HepG2 (cell line): ENCODE data around the gene DENND1C.

Source experiments
- CREB3 ChIP-seq: sonication (generic); formaldehyde crosslinking; IDR thresholded peaks from 2 replicates; pipeline ENCODE4 v1.5.0; 2020; ENCODE audit warnings: missing genetic modification reagents
- CTCF ChIP-seq: sonication (generic); formaldehyde crosslinking; IDR thresholded peaks from 2 replicates; pipeline ENCODE4 v1.5.0; 2020; ENCODE audit warnings: mild to moderate bottlenecking, missing genetic modification reagents, moderate library complexity
- EP300 ChIP-seq, 3 experiments: sonication (generic) in 1 of 3; formaldehyde crosslinking in 1 of 3; IDR thresholded peaks; 2 replicates each; pipeline versions ENCODE4 v1.5.1 to v1.6.1; 2011 to 2020; ENCODE audit warnings: low read depth in 2 of 3, low read length in 2 of 3, borderline replicate concordance in 1 of 3, improper control_type of control experiment in 1 of 3, mild to moderate bottlenecking in 1 of 3, missing genetic modification reagents in 1 of 3, moderate library complexity in 1 of 3
- EZH2 ChIP-seq: conservative IDR thresholded peaks from 2 replicates; pipeline ENCODE4 v1.6.1; 2012; ENCODE audit warnings: mild to moderate bottlenecking, low read depth, low read length, moderate library complexity
- FOXO4 ChIP-seq: sonication (generic); formaldehyde crosslinking; conservative IDR thresholded peaks from 2 replicates; pipeline ENCODE4 v1.8.1; 2023; ENCODE audit warnings: missing genetic modification reagents
- JUND ChIP-seq: sonication (generic); formaldehyde crosslinking; IDR thresholded peaks from 2 replicates; pipeline ENCODE4 v1.8.0; 2022; ENCODE audit warnings: mild to moderate bottlenecking, missing genetic modification reagents
- MTF1 ChIP-seq: sonication (generic); formaldehyde crosslinking; IDR thresholded peaks from 2 replicates; pipeline ENCODE4 v1.5.0; 2020; ENCODE audit warnings: missing genetic modification reagents
- MXI1 ChIP-seq: IDR thresholded peaks from 3 replicates; pipeline ENCODE4 v1.6.1; 2012; ENCODE audit warnings: low read depth, low read length, inconsistent platforms, borderline replicate concordance
- POLR2AphosphoS5 ChIP-seq: IDR thresholded peaks from 2 replicates; pipeline ENCODE4 v1.6.1; 2012; ENCODE audit warnings: low read depth, low read length
- SMC3 ChIP-seq: IDR thresholded peaks from 2 replicates; pipeline ENCODE4 v1.6.1; 2011; ENCODE audit warnings: low read length, improper control_type of control experiment
- TCF7L2 ChIP-seq: IDR thresholded peaks from 2 replicates; pipeline ENCODE4 v1.6.1; 2011; ENCODE audit warnings: mild to moderate bottlenecking, low read depth, low read length, moderate library complexity
- ZBTB49 ChIP-seq: sonication (generic); formaldehyde crosslinking; IDR thresholded peaks from 2 replicates; pipeline ENCODE4 v1.4.0; 2020; ENCODE audit warnings: missing genetic modification reagents, borderline replicate concordance
- ZZZ3 ChIP-seq: sonication (generic); formaldehyde crosslinking; IDR thresholded peaks from 2 replicates; pipeline ENCODE4 v1.4.0; 2020; ENCODE audit warnings: missing genetic modification reagents, mild to moderate bottlenecking, borderline replicate concordance

- TF ChIP-seq FOXO4 (CRISPR knock-in tag) (no peak), CREB3 (no peak), MXI1 (no peak), POLR2AphosphoS5 (no peak), EP300 (IDR thresholded peaks at IDR 0.05; ENCODE audit: low read depth in 2 of 2, low read length in 2 of 2) (no peak), EP300 (CRISPR knock-in tag; IDR thresholded peaks at IDR 0.05; ENCODE audit: borderline replicate concordance) (no peak), ZBTB49 (CRISPR knock-in tag) (no peak), TCF7L2 (no peak), EZH2 (no peak), CTCF (no peak), SMC3 (no peak), MTF1 (CRISPR knock-in tag) (no peak), ZZZ3 (no peak), JUND (CRISPR knock-in tag) (no peak)
These were observed 8.5 kb upstream of the DENND1C start for GRCh38 chr19:6490134-6490533.
